ENCODE measurements around the gene LCNL1.

LCNL1 gene

GRCh38 chr9:136960212-136960937, 22.4 kb upstream of the LCNL1 start:
- DNase-seq = no peak

DNA sequence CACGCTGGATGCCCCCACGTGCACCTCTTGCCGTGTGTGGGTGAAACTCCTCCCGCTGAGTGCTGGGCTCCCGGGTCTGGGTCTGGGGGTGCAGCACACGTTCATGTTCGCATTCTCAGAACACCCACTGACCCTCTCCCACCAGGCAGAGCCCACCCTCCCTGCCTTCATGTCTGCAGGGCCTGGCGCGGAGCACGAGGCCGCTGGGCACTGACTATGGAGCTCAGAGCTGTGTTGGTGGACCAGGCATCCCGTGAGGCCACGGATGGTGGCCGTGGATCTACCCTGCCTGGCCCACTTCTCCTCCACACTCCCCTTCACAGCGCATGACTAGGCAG, 21.9 kb upstream of the LCNL1 start:
- DNase-seq = no peak

GRCh38 chr9:136961279-136962065, 21.3 kb upstream of the LCNL1 start:
- DNase-seq = no peak

- DNase-seq = no peak
Measured at GRCh38 chr9:136962163-136962562, 20.6 kb upstream of the LCNL1 start.

GRCh38 chr9:136962701-136963248, 20.0 kb upstream of the LCNL1 start:
- no peak for DNase-seq

GRCh38 chr9:136963341-136963740, 19.5 kb upstream of the LCNL1 start:
- DNase-seq = no peak

DNA sequence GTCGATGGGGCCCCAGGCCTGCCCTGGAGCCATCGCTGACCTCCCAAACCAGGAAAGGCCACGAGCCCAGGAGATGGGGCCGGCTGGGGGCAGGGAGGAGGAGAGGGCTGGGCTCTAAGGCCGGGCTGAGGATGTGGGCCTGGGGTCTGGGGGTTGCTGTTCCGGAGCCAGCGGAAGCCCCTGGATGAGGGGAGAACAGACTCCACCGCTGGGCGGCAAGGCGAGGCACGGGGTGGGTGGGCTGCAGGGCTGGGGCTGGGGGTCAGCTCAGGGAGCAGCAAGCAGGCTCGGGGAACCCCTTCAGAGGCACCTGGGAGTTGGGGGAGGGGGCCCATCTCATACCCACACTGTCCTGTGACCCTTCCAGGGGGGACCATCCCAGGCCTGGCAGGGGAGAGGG, 19.0 kb upstream of the LCNL1 start:
- no peak for DNase-seq

- DNase-seq = no peak
Measured at GRCh38 chr9:136964171-136964689, 18.6 kb upstream of the LCNL1 start.

DNA sequence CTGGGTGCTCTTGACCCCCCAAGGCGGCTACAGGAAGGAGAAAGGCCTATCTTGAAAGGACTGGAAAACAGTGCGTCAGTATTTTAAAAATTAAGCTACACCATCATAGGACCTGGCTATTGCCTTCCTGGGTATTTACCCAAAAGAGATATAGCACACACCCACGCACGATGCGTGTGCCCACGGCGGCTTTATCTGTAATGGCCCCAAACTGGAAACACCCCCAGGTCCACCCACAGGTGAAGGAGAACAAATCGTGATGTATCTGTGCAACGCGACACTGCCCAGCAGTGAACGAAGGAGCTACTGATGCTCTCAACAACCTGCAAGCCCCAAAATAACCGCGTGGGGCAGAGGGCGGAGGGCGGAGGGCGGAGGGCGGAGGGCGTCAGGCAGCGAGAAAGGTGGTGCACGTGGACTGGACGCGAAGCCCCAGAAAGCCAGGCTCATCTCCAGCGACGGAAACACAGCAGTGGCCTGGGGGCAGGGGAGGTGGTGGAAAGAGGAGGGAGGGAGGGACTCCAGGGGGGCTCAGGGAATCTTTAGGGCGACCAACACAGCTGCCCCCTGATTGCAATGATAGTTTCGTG, 17.9 kb upstream of the LCNL1 start:
- no peak for DNase-seq

DNA sequence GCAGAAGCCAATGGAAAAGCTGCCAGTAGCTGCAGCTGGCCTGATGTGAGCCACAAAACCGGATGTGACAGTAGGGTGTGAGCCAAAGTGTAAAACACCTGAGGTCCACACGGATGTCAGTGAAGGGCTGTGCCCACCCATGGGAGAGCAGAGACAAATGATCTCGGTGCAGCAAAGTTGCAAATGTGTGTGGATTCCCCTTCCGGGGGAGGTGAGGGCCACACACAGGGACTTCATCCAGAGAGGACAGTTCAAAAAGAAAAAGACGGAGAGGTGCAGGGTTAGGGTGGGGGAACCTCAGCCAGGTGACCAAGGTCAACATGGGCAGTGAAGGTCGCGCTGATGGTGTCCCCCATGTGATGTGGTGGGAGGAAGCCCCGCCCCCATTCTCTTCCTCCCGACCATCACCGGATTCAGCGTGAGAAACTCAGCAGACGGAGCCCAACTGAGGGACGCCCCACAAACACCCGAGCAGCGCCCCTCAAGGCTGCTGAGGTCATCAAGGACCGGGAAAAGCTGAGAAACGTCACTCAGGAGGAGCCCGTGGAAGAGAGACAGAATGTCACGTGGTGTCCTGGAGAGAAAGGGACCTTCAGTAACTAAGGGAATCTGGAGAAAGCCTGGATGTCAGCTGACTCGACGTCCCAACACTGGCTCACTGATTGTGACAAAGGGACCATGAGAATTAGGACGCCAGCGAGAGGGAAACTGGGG, 16.9 kb upstream of the LCNL1 start:
- DNase-seq = peak; percentile 49

GRCh38 chr9:136968333-136969127, 14.3 kb upstream of the LCNL1 start:
- no peak for DNase-seq

GRCh38 chr9:136969150-136969549, 13.6 kb upstream of the LCNL1 start:
- DNase-seq = no peak

- DNase-seq = no peak
Measured at GRCh38 chr9:136969774-136970173, 13.0 kb upstream of the LCNL1 start.

DNA sequence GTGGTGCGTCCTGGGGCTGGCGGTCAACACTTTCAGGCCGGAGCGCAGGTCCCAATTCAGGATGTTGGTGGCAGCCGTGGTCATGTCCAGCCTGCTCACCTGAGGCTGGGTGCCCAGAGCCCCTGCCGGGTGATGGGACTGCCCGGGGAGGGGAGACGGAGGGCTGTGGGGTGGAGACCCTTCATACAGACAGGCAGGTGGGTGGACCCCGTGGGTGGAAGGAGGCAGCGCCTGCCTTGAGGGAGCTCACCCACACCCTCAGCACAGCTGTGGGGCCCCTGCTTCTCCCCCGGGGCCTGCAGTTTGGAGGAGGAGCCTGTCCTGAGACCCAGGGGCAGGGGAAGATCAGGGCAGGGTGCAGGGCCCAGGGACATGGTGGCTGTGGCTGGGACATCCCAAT, 12.4 kb upstream of the LCNL1 start:
- DNase-seq = no peak

DNA sequence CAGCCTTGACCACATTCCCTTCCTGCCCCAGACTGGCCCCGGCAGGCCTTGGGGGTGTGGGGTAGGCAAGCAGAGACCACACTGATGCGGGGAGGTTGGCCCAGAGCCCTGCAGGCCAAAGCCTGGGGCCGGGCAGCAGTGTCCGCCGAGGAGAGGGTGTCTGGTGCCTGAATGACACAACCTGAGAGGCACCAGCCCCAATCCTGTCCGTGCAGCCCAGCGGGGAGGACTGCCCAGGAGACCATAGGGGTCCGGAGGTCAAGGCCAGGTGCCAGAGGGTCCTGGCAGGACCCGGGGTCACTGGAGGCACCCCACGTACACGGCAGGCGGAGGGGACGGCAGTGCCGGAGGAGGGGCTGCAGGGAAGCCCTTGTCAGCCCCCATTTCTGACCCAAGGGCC, 11.0 kb upstream of the LCNL1 start:
- no peak for DNase-seq

DNA sequence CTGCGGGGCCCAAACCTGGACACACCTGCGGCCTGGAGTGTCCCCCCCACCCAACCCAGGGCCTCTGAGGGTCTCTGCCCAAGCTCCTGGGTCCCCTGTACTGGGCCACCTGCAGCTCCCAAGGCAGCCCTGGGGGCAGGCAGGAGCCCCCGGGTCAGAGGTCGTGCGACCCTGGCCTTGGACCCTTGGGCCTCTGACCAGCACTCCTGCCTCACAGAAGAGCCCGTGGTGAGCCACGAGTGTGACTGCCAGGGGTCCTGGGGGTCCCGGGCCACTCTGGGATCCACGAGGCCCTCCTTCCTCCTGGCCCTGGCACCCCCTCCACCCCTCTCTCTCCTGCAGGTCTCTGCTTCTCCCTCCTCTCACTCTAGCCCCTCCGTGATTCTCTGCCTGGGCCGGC, 10.5 kb upstream of the LCNL1 start:
- no peak for DNase-seq

DNA sequence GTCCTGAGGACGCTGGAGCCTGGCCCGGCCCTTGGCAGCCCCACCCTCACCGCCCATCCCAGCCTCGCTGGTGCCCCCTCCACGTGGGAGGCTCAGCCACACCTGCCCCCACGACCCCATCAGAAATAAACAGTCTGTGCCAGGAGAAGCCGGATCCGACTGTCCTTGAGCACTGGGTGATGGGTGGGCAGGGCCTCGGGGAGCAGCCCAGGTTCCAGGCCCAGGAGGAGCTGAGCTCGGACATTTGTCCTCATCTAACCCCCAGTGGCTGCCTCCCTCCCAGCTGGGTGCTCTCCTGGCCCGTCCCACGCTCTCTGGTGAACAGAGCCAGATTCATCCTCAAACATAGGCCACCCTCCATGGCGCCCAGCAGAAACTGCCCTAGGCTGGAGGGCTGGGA, 10.1 kb upstream of the LCNL1 start:
- no peak for DNase-seq

GRCh38 chr9:136973618-136974617, 8.9 kb upstream of the LCNL1 start:
- no peak for DNase-seq

DNA sequence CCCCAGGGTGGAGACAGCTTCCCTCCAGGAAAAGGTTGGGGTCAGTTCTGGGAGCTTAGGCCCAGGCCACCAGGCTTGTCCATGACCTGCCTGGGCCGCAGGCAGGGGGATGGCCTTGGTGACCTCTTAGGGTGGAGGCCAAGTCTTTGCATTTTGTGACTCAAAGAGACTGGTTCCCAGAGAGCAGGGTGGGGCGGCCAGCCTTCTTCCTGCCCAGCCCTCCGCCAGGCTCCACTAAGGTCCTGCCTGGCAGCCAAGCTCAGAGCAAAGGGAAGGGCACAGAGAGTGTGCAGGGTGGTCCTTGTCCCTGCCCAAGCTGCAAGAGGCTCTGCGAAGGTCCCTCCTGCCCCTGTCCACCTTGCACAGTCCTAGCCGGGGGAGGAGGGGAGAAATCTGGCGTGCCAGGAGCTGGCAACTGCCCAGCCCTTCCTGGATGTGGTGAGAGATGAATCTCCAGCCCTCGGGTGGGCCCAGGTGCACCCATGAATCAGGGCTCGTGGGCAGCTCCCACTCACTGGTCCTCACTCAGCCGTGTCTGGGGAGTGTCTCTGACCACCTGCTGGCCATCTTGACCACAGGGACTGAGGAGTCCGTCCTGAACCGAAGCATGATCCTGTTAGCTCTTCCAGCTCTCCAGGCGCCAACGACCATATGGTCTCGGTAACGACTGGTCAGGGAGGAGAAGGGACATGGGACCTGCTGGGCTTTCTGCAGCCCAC, 7.8 kb upstream of the LCNL1 start:
- no peak for DNase-seq

- peak; percentile 75 for DNase-seq
Measured at GRCh38 chr9:136975644-136976043, 7.1 kb upstream of the LCNL1 start.

Measured in stimulated activated CD8-positive, alpha-beta memory T cell treated with anti-CD3 and anti-CD28 coated beads, Interleukin-4, amount 100 ng/mL, for 48 hours (primary cell).